Panc1 (cell line): Measurements from ENCODE around the gene ARHGAP4. TPM values are rescaled to one million over a fixed set of nuclear protein-coding genes. Genes with fewer than 3 reads are reported as not detected.

Experiments
- ATAC-seq: fragments of 200-7000 bp; cut with Tn5 transposase; 2 replicates; pipeline ENCODE4 v1.9.1; 2020; ENCODE audit warnings: mild to moderate bottlenecking, moderate library complexity
- BruUV-seq: library from RNA; stranded (reverse); fragments of 400-500 nt; replicated peaks from 2 replicates; lab custom pipeline; 2021; lab: Mats Ljungman, UMichigan
- CTCF ChIA-PET: fragments of 300-600 bp; sonication (Branson Sonifier 250); formaldehyde crosslinking; loops from one replicate; lab custom pipeline; 2022; ENCODE audit warnings: antibody characterized with exemption; lab: Charles Lee
- POLR2A ChIA-PET: fragments of 300-600 bp; sonication (Branson Sonifier 250); formaldehyde crosslinking; loops from one replicate; lab custom pipeline; 2022; ENCODE audit warnings: antibody characterized with exemption; lab: Charles Lee
- DNase-seq: peaks from one replicate; pipeline ENCODE4 v3.0.0-alpha.2; 2010; ENCODE audit warnings: low read depth, low spot score
- H3K27ac ChIP-seq: 2 replicates; pipeline ENCODE4 v1.5.1; 2011; ENCODE audit warnings: mild to moderate bottlenecking, low read length, inconsistent platforms
- H3K27me3 ChIP-seq: fragments of 200-500 bp; sonication (Bioruptor generic); 2 replicates; pipeline ENCODE4 v1.6.0; 2014; ENCODE audit warnings: low read length, inconsistent platforms; ENCODE audit not compliant: control insufficient read depth, insufficient read depth
- H3K36me3 ChIP-seq: fragments of 200-500 bp; sonication (Bioruptor generic); 2 replicates; pipeline ENCODE4 v1.5.1; 2014; ENCODE audit warnings: inconsistent platforms, mild to moderate bottlenecking, low read length, moderate library complexity; ENCODE audit not compliant: control insufficient read depth, insufficient read depth
- H3K4me1 ChIP-seq: 2 replicates; pipeline ENCODE4 v1.5.1; 2011; ENCODE audit warnings: inconsistent platforms, mild to moderate bottlenecking, low read length, moderate library complexity; ENCODE audit not compliant: control insufficient read depth, insufficient read depth
- H3K4me3 ChIP-seq, 2 experiments: 2 replicates each; pipeline ENCODE4 v1.5.1; 2011 to 2012; ENCODE audit warnings: low read depth in 2 of 2, low read length in 2 of 2, mild to moderate bottlenecking in 2 of 2, inconsistent platforms in 1 of 2, moderate library complexity in 1 of 2
- H3K9me3 ChIP-seq: fragments of 200-500 bp; sonication (Bioruptor generic); 2 replicates; pipeline ENCODE4 v1.5.1; 2014; ENCODE audit warnings: low read depth, mild to moderate bottlenecking, inconsistent platforms, low read length, moderate library complexity; ENCODE audit not compliant: control insufficient read depth, insufficient read depth
- POLR2AphosphoS5 ChIP-seq: IDR thresholded peaks from 2 replicates; pipeline ENCODE4 v1.6.1; 2012; ENCODE audit warnings: mild to moderate bottlenecking, low read depth, low read length, moderate library complexity
- SIN3A ChIP-seq: IDR thresholded peaks from 2 replicates; pipeline ENCODE4 v1.6.1; 2012; ENCODE audit warnings: low read depth, mild to moderate bottlenecking, low read length, moderate library complexity, borderline replicate concordance; ENCODE audit not compliant: insufficient read depth
- TCF7L2 ChIP-seq: IDR thresholded peaks from 2 replicates; pipeline ENCODE4 v1.6.1; 2011; ENCODE audit warnings: mild to moderate bottlenecking, low read depth, low read length, inconsistent platforms
- in situ Hi-C: cut with HindIII; loops from 2 replicates; pipeline ENCODE4 v1.10.0; 2016; ENCODE audit warnings: low sequenced_read_pairs, low pct_unique_long_range_greater_than_20kb
- intact Hi-C: fragments of 100-400 bp; cut with micrococcal nuclease; formaldehyde crosslinking; loops from one replicate; pipeline ENCODE4 v1.10.0; 2022; ENCODE audit not compliant: unreplicated experiment
- total RNA-seq: library from RNA; stranded (reverse); gene quantifications from one replicate; pipeline ENCODE4 v1.2.1, GENCODE V29; 2021; ENCODE audit not compliant: unreplicated experiment
- TF ChIP-seq, protein P1 (sequence below): fragments of 450-650 bp; IDR thresholded peaks from 2 replicates; pipeline ENCODE4 v1.5.1; 2017; ENCODE audit warnings: mild to moderate bottlenecking
- TF ChIP-seq, protein P2 (sequence below), 2 experiments: IDR thresholded peaks; 2 replicates each; pipeline ENCODE4 v1.6.1; 2011 to 2012; ENCODE audit warnings: low read depth in 2 of 2, control low read depth in 1 of 2, low read length in 1 of 2, mild to moderate bottlenecking in 1 of 2, moderate library complexity in 1 of 2; ENCODE audit not compliant: insufficient read depth in 1 of 2

The ARHGAP4 gene
- total RNA-seq, 1 experiment from 2014 or later = 225 TPM

DNA sequence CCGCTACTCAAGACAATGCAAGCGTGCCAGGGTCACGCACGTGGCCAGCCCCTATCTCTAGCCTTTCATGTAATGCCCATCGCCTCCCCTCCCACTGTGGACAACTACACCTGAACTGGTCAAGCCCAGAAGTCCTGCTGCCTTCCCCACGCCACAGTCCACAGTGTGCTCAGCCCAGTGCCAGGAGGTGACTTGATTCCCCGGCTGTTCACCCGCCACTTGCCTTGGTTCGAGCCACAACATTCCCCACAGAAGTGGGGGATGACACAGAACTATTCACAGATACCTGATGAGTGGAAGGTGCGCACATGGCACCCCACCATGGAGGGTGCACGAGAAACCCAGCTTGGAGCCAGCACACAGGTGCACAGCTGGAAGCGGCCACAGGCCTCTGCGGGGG, 6.8 kb downstream of the ARHGAP4 start:
- ChIA-PET CTCF (no interaction called here), POLR2A (no interaction called here)
- in situ Hi-C loops (no loop called here), intact Hi-C loops (no loop called here)
- Histone ChIP-seq H3K27ac (no peak overlapping the region), H3K4me3 (no peak overlapping the region), H3K36me3 (no peaks in the 10 kb centered on the region), H3K4me1 (peaks cover 14% of the 10 kb centered on the region), H3K27me3 (no peaks in the 10 kb centered on the region), H3K9me3 (no peaks in the 10 kb centered on the region)
- TF ChIP-seq POLR2AphosphoS5 (no peak), TCF7L2 (no peak), SIN3A (no peak)
- TF ChIP-seq, protein P1, sequence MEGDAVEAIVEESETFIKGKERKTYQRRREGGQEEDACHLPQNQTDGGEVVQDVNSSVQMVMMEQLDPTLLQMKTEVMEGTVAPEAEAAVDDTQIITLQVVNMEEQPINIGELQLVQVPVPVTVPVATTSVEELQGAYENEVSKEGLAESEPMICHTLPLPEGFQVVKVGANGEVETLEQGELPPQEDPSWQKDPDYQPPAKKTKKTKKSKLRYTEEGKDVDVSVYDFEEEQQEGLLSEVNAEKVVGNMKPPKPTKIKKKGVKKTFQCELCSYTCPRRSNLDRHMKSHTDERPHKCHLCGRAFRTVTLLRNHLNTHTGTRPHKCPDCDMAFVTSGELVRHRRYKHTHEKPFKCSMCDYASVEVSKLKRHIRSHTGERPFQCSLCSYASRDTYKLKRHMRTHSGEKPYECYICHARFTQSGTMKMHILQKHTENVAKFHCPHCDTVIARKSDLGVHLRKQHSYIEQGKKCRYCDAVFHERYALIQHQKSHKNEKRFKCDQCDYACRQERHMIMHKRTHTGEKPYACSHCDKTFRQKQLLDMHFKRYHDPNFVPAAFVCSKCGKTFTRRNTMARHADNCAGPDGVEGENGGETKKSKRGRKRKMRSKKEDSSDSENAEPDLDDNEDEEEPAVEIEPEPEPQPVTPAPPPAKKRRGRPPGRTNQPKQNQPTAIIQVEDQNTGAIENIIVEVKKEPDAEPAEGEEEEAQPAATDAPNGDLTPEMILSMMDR = no peak
- TF ChIP-seq, protein P2, sequence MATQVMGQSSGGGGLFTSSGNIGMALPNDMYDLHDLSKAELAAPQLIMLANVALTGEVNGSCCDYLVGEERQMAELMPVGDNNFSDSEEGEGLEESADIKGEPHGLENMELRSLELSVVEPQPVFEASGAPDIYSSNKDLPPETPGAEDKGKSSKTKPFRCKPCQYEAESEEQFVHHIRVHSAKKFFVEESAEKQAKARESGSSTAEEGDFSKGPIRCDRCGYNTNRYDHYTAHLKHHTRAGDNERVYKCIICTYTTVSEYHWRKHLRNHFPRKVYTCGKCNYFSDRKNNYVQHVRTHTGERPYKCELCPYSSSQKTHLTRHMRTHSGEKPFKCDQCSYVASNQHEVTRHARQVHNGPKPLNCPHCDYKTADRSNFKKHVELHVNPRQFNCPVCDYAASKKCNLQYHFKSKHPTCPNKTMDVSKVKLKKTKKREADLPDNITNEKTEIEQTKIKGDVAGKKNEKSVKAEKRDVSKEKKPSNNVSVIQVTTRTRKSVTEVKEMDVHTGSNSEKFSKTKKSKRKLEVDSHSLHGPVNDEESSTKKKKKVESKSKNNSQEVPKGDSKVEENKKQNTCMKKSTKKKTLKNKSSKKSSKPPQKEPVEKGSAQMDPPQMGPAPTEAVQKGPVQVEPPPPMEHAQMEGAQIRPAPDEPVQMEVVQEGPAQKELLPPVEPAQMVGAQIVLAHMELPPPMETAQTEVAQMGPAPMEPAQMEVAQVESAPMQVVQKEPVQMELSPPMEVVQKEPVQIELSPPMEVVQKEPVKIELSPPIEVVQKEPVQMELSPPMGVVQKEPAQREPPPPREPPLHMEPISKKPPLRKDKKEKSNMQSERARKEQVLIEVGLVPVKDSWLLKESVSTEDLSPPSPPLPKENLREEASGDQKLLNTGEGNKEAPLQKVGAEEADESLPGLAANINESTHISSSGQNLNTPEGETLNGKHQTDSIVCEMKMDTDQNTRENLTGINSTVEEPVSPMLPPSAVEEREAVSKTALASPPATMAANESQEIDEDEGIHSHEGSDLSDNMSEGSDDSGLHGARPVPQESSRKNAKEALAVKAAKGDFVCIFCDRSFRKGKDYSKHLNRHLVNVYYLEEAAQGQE (IDR thresholded peaks at IDR 0.05; ENCODE audit: insufficient read depth in 1 of 2, low read depth in 2 of 2, low read length in 1 of 2) = no peak
- no peak for DNase-seq
- ATAC-seq = no peak
- BruUV-seq = no TSS peak

DNA sequence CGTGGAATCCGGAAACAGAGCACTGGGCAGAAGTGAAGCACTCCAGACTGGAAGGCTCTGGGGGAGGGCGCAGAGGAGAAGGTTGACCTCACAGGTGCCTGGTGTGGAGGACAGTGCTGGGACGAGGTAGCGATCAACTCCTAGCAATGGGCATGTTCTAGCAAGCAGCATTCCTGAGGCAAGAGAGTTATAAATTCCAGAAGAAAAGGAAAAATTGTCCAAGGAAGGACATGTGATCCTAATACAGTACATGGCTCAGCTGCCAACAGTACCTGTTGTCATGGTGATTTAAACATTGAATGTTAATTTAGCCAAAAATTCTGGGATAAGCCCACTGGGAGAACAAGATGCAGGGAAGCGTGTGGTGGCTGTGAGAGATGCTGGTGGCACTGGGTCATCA, 8.2 kb downstream of the ARHGAP4 start:
- Histone ChIP-seq H3K4me1 (no peaks in the 10 kb centered on the region; the same call in 1 of the 2 replicates), H3K9me3 (no peaks in the 10 kb centered on the region), H3K27ac (no peak overlapping the region), H3K4me3 (no peak overlapping the region), H3K27me3 (no peaks in the 10 kb centered on the region), H3K36me3 (no peaks in the 10 kb centered on the region)
- ATAC-seq = no peak
- POLR2A ChIA-PET = no interaction called here
- no TSS peak for BruUV-seq
- CTCF ChIA-PET = interaction anchor here (0.6 kb wide), 1 partner anchor 15 kb away, joined by 6 read pairs; no protein-coding TSS in a partner anchor
- in situ Hi-C loops = no loop called here
- DNase-seq = no peak
- intact Hi-C loops = no loop called here
- TF ChIP-seq, protein P2 (IDR thresholded peaks at IDR 0.05; ENCODE audit: insufficient read depth in 1 of 2, low read depth in 2 of 2, low read length in 1 of 2) = no peak
- TF ChIP-seq SIN3A (no peak), TCF7L2 (no peak), POLR2AphosphoS5 (no peak)
- TF ChIP-seq, protein P1 = no peak
